ENCODE data around the gene HS6ST1.

DNA sequence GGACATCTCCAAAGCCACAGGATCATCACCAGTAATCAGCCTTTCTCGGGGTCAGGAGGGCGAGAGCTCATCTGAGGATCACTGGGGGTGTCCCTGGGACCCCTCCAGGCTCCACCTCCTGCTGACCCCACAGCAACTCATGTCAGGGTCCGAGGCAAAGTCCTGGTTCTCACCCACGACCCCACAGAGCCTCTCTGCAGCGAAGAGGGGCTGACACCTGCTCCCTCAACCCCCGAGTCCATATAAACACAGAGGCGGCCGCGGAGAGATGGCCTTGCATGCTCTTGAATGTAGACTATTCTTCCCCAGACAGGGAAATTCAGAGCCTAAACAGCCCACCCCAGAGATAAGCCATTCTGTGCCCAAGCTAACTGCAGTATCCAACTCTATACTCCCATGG, 29.9 kb downstream of the HS6ST1 start:
- TF ChIP-seq POLR2AphosphoS5 (IDR thresholded peaks at IDR 0.05) (no peak), POLR2A (IDR thresholded peaks at IDR 0.05) (no peak)
- TF ChIP-seq, protein P1, sequence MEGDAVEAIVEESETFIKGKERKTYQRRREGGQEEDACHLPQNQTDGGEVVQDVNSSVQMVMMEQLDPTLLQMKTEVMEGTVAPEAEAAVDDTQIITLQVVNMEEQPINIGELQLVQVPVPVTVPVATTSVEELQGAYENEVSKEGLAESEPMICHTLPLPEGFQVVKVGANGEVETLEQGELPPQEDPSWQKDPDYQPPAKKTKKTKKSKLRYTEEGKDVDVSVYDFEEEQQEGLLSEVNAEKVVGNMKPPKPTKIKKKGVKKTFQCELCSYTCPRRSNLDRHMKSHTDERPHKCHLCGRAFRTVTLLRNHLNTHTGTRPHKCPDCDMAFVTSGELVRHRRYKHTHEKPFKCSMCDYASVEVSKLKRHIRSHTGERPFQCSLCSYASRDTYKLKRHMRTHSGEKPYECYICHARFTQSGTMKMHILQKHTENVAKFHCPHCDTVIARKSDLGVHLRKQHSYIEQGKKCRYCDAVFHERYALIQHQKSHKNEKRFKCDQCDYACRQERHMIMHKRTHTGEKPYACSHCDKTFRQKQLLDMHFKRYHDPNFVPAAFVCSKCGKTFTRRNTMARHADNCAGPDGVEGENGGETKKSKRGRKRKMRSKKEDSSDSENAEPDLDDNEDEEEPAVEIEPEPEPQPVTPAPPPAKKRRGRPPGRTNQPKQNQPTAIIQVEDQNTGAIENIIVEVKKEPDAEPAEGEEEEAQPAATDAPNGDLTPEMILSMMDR (IDR thresholded peaks at IDR 0.05), result no peak

All from prostate gland (tissue), 2 donors.